T follicular helper cell (primary cell): Measurements from ENCODE around the gene HOMER2.
A peak's percentile ranks its signal among the peaks of the same experiment; 100 is the strongest.

Experiments
- DNase-seq: peaks from one replicate; pipeline ENCODE4 v3.0.0-alpha.2; 2020; ENCODE audit warnings: low read depth

HOMER2 gene

DNA sequence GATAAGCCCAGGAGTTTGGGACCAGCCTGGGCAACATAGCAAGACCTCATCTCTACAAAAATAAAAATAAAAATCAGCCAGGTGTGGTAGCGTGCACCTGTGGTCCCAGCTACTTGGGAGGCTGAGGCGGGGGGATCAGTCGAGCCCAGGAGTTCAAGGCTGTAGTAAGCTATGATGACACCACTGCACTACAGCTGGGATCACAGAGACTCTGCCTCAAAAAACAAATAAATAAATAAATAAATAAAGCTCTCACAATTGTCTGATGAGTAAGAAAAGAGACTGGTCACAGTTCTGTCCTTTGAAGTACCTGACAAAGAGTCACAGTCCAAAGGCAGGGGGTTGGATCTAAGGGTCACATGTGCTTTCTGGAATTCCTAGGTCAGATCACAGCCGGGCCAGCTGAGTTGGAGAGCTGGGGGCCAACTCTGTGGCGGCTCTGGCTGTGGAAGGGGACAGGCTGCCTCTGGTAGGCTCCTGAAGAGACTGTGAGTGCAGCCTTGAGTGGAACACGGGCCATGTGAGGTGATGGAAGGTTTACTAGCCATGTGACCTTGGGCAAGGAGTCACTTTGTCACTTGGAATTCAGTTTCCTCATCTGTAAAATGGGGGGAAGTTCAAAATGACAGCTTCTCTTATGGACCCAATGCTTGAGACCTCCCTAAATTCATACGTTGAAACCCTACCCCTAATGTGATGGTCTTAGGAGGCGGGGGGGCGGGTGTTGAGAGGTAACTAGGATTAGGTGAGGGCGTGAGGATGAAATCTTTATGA, 95.9 kb downstream of the HOMER2 start:
- no peak for DNase-seq

DNA sequence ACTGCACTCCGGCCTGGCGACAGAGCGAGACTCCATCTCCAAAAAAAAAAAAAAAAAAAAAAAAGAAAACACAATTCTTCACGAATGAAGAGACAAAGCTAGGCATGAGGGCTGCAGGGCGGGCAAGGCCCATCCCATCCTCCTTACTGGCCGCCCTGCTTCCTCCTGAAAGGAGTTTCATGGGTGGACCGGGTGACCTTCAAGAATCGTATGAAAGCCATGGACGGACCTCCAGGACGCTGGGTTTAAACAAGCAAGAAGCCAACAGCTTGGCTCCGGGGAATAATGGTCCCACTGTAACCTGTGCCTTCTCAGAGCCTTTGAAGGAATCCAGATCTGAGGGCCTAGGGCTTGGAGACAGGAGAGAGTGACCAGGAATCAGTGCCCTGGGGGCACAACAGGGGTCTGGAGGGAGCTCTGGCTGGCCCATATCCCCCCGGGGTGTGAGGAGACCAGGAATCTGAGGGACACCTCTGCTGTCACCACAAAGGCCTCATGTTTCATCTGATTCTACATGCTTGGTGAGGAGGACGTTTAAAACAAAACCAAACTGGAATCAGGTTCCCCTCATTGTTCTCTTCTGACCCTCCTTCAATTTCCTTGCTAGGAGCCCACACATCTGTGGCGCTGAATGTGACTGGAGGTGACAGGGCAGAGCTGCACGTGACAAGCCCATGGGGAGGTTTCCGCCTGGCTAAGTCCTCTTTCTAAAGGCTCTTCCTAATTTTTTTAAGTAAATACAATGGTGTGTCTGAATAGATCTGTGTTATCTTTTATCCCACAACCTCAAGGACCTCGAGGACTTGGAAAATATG, 97.0 kb downstream of the HOMER2 start:
- DNase-seq, result no peak

- no peak for DNase-seq
Measured at GRCh38 chr15:82854554-82854953, 98.0 kb downstream of the HOMER2 start.

DNA sequence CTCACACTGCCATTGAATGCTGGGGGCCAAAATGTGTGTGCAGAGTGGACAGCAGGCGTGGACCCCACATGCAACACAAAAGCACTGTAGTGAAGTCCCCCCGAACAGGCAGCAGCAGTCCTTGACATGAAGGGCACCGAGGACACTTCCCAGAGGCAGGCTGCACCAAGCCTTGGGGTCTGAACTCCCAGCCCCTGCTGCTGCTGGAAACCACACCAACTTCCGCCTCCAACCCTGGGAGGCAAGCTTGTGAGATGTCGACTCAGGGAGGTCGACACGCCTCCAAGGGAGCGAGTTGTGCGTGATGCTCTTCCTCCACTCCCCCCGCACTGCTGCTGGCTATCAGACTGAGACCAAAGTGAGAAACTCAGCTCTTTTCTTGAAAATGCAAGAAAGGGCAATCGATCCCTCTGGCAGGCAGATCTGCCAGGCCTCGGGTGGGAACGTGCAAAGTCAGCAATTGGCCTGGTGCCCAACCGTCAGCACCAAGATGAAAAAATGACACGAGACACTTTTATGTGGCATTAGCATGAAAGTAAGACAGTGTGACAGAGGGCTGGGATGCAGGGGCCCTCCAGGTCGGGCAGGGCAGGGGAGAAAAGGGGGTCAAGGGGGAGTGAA, 99.5 kb downstream of the HOMER2 start:
- no peak for DNase-seq

DNA sequence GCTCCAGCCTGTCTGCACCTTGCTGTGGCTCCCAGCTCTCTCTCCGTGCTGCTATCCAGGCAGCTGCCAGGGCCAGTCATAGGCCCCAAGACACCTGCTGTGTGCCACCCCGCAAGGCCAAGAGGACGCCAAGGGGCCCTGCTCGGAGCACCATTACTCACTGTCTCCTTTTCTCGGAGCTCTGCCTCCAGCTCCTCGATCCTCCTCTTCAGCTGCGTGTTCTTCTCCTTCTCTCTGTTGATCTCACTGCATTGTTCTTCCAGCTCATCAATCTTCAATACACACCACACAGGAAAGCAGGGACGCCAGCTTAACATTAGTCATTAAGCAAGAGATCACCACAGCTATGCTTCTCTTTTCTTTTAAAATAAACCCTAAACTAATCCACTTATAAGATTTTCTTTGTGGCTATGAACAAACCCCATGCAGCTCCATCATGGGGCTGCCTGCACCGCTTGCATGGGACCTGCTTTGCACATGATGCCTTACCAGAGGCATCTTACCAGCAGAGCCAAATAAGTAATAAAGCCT, 100.5 kb downstream of the HOMER2 start:
- no peak for DNase-seq

DNA sequence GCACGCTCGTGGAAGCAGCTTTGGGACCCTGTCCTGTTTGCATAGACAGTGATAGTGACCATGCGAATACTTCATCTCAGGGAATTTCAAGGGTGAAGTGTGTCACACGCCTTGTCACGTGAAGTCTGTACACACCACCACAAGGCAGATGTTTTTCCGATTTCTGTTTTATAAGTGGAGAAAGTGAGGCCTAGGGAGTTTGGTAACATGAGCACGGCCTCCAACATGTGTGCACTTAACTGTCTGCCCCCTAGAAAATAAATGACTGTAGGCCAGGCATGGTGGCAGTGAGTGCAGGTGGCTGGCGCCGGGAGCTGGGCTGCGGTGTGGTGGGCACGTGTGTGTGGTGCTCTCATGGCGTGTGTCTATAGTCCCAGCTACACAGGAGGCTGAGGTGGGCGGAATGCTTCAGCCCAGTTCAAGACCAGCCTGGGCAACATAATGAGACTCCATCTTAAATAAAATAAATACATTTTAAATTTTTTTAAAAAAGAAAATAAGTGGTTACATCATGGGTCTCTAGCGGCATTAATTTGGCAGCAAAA, 101.1 kb downstream of the HOMER2 start:
- DNase-seq, result no peak

DNA sequence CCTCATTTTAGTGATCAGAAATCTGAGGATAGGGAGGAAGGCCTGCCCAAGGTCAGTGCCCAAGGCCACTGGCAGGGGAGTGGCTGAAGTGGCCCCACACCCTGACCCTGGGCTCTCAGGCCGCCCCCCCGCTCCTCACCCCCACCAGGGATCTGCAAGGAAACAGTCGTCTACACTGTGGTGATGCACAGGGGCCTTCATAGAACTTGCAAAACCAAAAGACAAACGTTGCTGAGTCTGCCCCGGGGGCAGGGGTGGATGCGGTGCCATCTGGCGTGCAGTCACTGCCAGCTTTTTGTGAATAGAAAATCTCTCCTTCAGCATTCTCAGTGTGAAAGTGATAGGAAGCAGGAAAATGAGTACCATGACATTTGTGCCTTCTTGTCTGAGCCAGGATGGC, 101.8 kb downstream of the HOMER2 start:
- no peak for DNase-seq

DNA sequence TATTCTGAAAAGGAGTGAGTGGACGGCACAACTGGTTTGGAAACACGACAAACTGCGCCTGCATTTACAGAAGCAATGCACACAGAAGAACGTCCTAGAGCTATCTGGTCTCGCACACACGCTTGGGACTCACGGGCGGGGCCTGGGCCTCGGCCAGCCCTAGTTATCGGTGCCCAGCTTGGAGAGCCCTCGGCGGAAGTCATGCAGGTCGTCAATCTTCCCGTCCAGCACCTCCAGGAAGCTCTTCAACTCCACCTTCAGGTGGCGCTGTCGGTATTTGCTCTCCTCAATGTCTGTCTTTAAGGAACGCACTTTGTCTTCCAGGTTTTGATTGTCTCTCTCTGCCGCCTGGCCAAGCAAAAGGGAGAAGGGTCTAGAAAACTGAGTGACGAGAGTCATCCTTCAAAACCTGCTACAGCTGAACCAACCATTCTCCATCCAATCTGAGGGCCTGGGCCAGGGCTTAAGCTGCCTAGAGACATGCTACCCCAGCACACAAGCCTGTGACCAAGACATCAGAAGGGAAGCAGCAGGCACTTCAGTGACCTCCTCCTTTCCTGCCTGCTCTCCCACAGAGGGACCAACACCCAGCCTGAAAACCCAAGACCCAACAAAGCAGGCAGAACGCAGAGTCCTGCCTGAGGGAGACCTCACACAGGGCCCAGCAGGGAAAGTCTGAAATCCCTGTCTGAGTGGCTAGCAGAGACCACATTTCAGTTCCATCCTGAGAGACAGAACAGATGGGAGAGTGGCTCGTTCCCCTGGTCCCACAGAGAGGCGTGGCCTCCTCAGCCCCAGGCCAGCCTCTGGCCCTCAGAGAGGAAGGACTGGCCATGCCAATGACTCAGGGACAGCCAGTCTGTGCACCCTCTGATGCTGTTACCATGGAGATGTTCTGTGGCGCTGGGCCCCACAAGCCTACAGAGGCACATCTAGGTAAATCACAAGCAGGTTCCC, 102.7 kb downstream of the HOMER2 start:
- peak; percentile 13 for DNase-seq

DNA sequence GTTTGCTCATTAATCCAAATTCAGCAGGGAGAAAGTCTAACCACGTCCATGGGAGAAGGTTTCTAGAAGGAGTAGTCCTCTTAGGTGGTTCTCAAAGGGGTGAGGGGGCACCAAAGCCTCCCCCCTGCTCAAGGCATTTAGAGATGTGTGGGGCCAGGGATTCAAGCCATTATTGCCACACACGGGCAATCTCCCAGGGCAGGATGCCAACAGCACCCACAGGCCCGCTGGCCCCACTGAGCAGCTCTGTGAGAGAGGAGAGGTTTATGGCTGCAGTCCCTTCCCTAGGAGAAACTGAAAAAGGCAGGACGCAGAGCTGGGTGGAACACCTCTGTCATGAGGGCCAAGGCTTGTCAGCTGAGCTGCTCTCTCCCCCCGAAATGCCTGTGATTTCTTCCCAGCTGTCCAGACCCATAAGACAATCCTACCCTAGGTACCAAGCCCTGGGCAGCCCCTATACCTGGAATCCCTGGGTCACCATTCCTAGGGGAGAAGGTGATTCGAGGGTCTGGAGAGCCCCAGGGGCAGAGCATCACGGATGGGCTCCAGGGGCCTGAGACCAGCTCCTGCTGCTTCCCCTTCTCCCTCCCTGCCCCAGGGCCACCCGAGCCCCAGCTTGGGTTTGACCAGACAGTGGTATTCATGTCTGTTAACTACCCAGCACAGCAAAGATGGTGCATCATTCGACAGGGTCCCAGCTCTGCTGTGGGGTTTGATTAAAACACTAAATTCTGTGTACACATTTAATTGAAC, 104.1 kb downstream of the HOMER2 start:
- DNase-seq, result no peak

- no peak for DNase-seq
Measured at GRCh38 chr15:82847703-82848102, 104.8 kb downstream of the HOMER2 start.

DNA sequence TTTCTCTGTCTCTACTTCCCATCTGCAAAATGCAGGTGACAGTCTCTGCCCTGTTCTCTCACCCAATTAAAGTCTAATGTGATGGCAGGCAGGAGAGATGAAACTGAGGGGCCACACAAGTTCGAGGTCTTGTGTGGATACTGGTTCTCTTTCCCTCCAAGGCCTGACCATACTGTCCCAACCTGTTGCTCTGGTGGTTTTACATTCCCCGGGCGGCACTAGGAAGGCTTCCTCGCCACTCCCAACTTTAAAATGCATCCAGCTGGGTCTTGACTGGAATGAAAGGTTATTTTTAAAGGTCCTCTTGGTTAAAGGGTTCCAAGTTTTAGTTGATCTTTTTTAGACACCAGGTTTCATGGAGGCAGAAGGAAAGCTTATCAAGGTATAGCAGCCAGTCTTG, 105.9 kb downstream of the HOMER2 start:
- DNase-seq, result no peak

DNA sequence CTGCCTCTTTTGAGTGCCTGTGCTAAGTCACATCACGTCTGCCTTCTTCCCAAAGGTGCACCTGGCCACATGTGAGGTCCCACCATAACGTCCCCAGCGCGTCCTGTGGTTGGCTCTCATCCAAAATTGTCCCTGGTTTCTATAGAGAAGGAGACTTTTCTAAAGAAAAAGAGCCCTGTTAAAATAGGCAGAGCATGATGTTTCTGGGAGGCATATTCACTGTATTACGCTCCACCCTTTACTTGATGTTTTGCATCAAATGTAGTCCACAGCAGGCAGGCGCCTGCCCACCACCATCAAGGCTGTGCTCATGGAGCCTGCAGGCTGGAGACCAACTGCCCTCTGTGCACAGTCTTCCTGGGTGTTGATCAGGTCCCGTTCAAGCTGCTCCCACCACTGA, 106.8 kb downstream of the HOMER2 start:
- no peak for DNase-seq

GRCh38 chr15:82843566-82843965, 109.0 kb downstream of the HOMER2 start:
- DNase-seq, result no peak

DNA sequence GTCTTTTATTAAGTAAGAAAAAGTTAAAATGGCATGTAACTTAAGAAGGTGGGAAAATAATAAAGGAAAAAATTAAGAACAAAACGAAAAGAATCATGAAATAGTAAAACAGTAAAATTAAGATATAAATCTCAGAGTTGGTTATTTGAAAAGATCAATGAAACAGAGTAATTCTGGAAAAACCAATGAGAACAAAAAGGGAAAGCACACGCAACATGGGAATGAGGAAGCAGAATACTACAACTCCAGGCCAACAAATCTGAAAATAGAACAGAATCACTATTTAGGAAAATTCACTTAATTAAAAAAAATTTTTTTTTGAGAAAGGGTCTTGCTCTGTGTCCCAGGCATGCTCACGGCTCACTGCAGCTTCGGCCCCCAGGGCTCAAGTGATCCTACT, 112.4 kb downstream of the HOMER2 start:
- no peak for DNase-seq

DNA sequence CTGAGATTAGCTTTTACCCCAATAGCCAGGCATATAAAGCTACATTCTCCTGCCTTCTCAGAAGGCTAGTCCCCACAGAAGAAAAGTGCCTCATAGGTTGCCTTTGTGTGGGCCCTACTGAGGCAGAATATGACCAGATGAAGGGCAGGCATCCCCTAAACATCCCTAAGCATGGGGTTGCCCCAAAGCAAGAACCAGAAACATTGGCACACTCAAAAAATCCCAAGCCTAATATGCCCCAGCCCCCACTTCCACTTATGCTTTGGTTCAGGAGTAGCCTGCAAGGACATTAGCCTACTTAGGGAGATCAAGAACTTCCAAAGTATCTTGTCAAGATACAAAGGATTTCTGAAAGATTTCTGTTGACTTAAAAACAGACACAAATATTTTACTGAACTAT, 113.4 kb downstream of the HOMER2 start:
- no peak for DNase-seq

GRCh38 chr15:82838096-82838735, 114.3 kb downstream of the HOMER2 start:
- no peak for DNase-seq

- DNase-seq, result no peak
Measured at GRCh38 chr15:82835391-82835917, 117.1 kb downstream of the HOMER2 start.

GRCh38 chr15:82833362-82833682, 119.2 kb downstream of the HOMER2 start:
- DNase-seq, result no peak

GRCh38 chr15:82832601-82833361, 119.7 kb downstream of the HOMER2 start:
- DNase-seq, result no peak
